HG03342 (cell line): ENCODE data around the gene OSBPL3.
A peak's percentile ranks its signal among the peaks of the same experiment; 100 is the strongest.

Source experiments
- ATAC-seq: cut with Tn5 transposase; IDR thresholded peaks from one replicate; pipeline ENCODE4 v1.9.1; 2021; ENCODE audit warnings: mild to moderate bottlenecking, moderate library complexity; ENCODE audit not compliant: unreplicated experiment

Gene OSBPL3

GRCh38 chr7:24835643-24836042 lies 144.3 kb downstream of the OSBPL3 start:
- ATAC-seq: peak; percentile 3

GRCh38 chr7:24834128-24834798 lies 145.7 kb downstream of the OSBPL3 start:
- ATAC-seq: peak; percentile 54

GRCh38 chr7:24833549-24833948 lies 146.4 kb downstream of the OSBPL3 start:
- no peak for ATAC-seq

- ATAC-seq: no peak
Measured at GRCh38 chr7:24831240-24831639, 148.7 kb downstream of the OSBPL3 start.

- ATAC-seq: no peak
Measured at GRCh38 chr7:24830440-24831050, 149.4 kb downstream of the OSBPL3 start.

- no peak for ATAC-seq
Measured at GRCh38 chr7:24829787-24830186, 150.2 kb downstream of the OSBPL3 start.

- no peak for ATAC-seq
Measured at GRCh38 chr7:24828891-24829661, 150.9 kb downstream of the OSBPL3 start.

- ATAC-seq: no peak
Measured at GRCh38 chr7:24827589-24827988, 152.4 kb downstream of the OSBPL3 start.

- no peak for ATAC-seq
Measured at GRCh38 chr7:24827027-24827426, 153.0 kb downstream of the OSBPL3 start.

- ATAC-seq: no peak
Measured at GRCh38 chr7:24826662-24827020, 153.3 kb downstream of the OSBPL3 start.

GRCh38 chr7:24825931-24826661 lies 153.9 kb downstream of the OSBPL3 start:
- ATAC-seq: no peak

GRCh38 chr7:24825381-24825794 lies 154.6 kb downstream of the OSBPL3 start:
- no peak for ATAC-seq

GRCh38 chr7:24824896-24825295 lies 155.1 kb downstream of the OSBPL3 start:
- ATAC-seq: no peak

GRCh38 chr7:24824400-24824799 lies 155.6 kb downstream of the OSBPL3 start:
- ATAC-seq: no peak

GRCh38 chr7:24821754-24822054 lies 158.3 kb downstream of the OSBPL3 start:
- ATAC-seq: no peak

GRCh38 chr7:24821045-24821753 lies 158.8 kb downstream of the OSBPL3 start:
- ATAC-seq: peak; percentile 82

GRCh38 chr7:24820730-24821044 lies 159.3 kb downstream of the OSBPL3 start:
- ATAC-seq: no peak

GRCh38 chr7:24819916-24820689 lies 159.9 kb downstream of the OSBPL3 start:
- peak; percentile 52 for ATAC-seq

GRCh38 chr7:24817339-24817738 lies 162.6 kb downstream of the OSBPL3 start:
- ATAC-seq: no peak

GRCh38 chr7:24816868-24817267 lies 163.1 kb downstream of the OSBPL3 start:
- ATAC-seq: no peak
